HG02588 (cell line): ENCODE results near the gene CDC16.
A peak's percentile ranks its signal among the peaks of the same experiment; 100 is the strongest.
"Not testable (repeated sequence)": the region's sequence is repeated elsewhere in the genome, so short reads cannot be mapped to it uniquely, and the experiment has no call there.

Experiments
- ATAC-seq: cut with Tn5 transposase; IDR thresholded peaks from one replicate; pipeline ENCODE4 v1.9.1; 2021; ENCODE audit warnings: mild to moderate bottlenecking, moderate library complexity; ENCODE audit not compliant: unreplicated experiment

Gene CDC16

GRCh38 chr13:114226699-114227323 lies 7.9 kb upstream of the CDC16 start:
- peak; percentile 64 for ATAC-seq

- no peak for ATAC-seq
Observed at GRCh38 chr13:114227528-114227927, 7.2 kb upstream of the CDC16 start.

GRCh38 chr13:114228176-114228575 lies 6.5 kb upstream of the CDC16 start:
- ATAC-seq: no peak

GRCh38 chr13:114229506-114229905 lies 5.2 kb upstream of the CDC16 start:
- no peak for ATAC-seq

- ATAC-seq: no peak
Observed at GRCh38 chr13:114230117-114230516, 4.6 kb upstream of the CDC16 start.

GRCh38 chr13:114230575-114230974 lies 4.1 kb upstream of the CDC16 start:
- ATAC-seq: no peak

GRCh38 chr13:114231886-114232285 lies 2.8 kb upstream of the CDC16 start:
- ATAC-seq: no peak

GRCh38 chr13:114234266-114234644 lies 442 bp upstream of the CDC16 start:
- no peak for ATAC-seq

- ATAC-seq: no peak
Observed at GRCh38 chr13:114235697-114236096, 1.0 kb downstream of the CDC16 start.

GRCh38 chr13:114236227-114236626 lies 1.5 kb downstream of the CDC16 start:
- no peak for ATAC-seq

GRCh38 chr13:114237415-114238112 lies 2.9 kb downstream of the CDC16 start:
- ATAC-seq: no peak

- no peak for ATAC-seq
Observed at GRCh38 chr13:114241918-114242317, 7.2 kb downstream of the CDC16 start.

- no peak for ATAC-seq
Observed at GRCh38 chr13:114243971-114244370, 9.3 kb downstream of the CDC16 start.

- ATAC-seq: no peak
Observed at GRCh38 chr13:114244637-114245036, 9.9 kb downstream of the CDC16 start.

- ATAC-seq: no peak
Observed at GRCh38 chr13:114248011-114248410, 13.3 kb downstream of the CDC16 start.

- no peak for ATAC-seq
Observed at GRCh38 chr13:114249077-114249476, 14.4 kb downstream of the CDC16 start.

GRCh38 chr13:114251639-114252440 lies 17.1 kb downstream of the CDC16 start:
- ATAC-seq: not testable (repeated sequence)

GRCh38 chr13:114256547-114256946 lies 21.9 kb downstream of the CDC16 start:
- no peak for ATAC-seq

- no peak for ATAC-seq
Observed at GRCh38 chr13:114257014-114257413, 22.3 kb downstream of the CDC16 start.

GRCh38 chr13:114258589-114258988 lies 23.9 kb downstream of the CDC16 start:
- ATAC-seq: no peak

- ATAC-seq: no peak
Observed at GRCh38 chr13:114259374-114259773, 24.7 kb downstream of the CDC16 start.

- no peak for ATAC-seq
Observed at GRCh38 chr13:114259974-114260373, 25.3 kb downstream of the CDC16 start.
